Stimulated activated naive CD8-positive, alpha-beta T cell treated with anti-CD3 and anti-CD28 coated beads, Interleukin-15, Interleukin-2, amounts not matched to agents 100 ng/mL and 50 ng/mL, for 24 hours (primary cell): ENCODE measurements around the gene TUBAL3.

ENCODE experiments used
- H3K27ac Mint-ChIP-seq: one replicate; pipeline ENCODE4 v1.8.0; 2021; ENCODE audit warnings: mild to moderate bottlenecking, mixed read lengths
- H3K27me3 Mint-ChIP-seq: one replicate; pipeline ENCODE4 v1.8.0; 2021; ENCODE audit warnings: mixed read lengths
- H3K36me3 Mint-ChIP-seq: one replicate; pipeline ENCODE4 v1.8.0; 2021; ENCODE audit warnings: low read depth, mixed read lengths
- H3K4me1 Mint-ChIP-seq: one replicate; pipeline ENCODE4 v1.8.0; 2021; ENCODE audit warnings: low read depth, mixed read lengths
- H3K4me3 Mint-ChIP-seq: one replicate; pipeline ENCODE4 v1.8.0; 2021; ENCODE audit warnings: mild to moderate bottlenecking, mixed read lengths
- H3K9me3 Mint-ChIP-seq: one replicate; pipeline ENCODE4 v1.8.0; 2021; ENCODE audit warnings: mixed read lengths

The TUBAL3 gene

DNA sequence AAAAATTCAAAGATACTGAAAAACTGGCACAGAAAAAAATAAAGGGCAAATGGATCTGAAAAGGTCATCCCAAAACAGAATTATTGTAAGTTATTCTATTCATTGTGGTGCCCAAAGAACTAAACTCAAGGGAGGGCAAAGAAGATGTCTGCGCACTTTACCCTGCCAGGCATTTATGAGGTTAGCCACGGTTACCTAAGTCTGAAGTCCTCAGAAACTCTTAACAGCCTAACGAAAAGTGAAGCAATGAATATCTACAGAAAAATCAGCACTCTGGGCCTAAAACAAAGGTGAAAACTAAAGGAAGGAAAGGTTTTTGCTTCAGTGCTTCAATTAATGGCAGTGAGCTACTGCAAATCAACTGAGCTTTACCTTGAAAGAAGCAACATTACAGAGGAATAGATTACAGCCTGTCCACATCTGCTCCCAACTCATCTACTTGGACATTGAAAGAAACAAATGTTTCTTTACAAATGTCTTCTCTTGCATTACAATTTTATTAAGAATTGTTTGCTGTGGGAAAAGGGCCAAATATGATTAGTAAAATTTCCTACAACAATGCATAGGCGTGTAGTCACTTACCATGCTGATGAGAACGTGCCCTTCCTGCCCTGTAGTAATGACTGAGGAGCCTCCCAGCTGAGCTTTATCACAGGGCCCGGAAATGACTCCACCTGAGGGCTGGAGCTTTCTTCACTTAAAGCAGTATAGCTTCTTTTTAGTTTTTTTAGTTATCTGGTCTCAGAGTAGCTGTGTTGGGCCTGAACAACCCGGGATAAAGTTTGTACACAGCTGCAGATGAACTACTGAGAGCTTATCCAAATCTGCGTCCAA, at the start of gene TUBAL3:
TUBAL3 (minus strand) TSS at position 621 of the 834 bp plus-strand sequence; CDS start at position 585, 36 bp downstream.
- Mint-ChIP-seq H3K9me3 (no peaks in the 10 kb centered on the region), H3K36me3 (no peaks in the 10 kb centered on the region), H3K4me3 (no peak within 1 kb of the TSS)

DNA sequence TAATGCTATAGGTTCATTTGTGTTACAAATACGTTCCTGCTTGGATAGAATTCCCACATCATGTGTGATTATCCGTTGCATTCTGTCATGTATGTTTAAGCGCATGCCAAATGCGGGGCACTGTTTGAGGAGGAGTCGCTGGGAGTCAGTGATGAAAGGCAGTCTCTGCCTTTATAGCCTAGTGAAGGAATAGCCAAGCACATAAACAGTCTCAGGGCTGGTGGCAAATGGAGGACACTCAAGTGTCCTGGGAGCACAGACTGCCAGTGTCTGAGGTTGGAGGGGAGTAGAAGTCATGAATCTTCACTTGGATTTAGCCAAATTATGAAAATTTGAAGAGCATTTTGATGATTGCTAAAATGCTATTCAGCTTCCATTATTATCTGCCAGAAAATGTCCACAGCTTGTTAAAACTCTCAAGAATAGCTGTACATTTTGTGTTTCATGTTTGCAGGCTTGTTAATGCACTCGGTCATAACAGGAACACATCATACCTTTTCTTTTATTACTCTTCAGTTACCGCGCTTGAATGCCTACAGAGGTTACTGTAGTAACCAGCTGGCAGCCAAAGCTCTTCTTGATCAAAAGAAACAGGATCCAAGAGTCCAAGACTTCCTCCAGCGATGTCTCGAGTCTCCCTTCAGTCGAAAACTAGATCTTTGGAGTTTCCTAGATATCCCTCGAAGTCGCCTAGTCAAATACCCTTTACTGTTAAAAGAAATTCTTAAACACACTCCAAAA, 49.3 kb upstream of the TUBAL3 start:
- H3K36me3 Mint-ChIP-seq, result peaks cover 62% of the 10 kb centered on the region

More for the DNA sequence above, at the start of gene TUBAL3:
- Mint-ChIP-seq H3K27me3 (peaks cover 14% of the 10 kb centered on the region), H3K27ac (no peak within 1 kb of the TSS), H3K4me1 (no peaks in the 10 kb centered on the region)

DNA sequence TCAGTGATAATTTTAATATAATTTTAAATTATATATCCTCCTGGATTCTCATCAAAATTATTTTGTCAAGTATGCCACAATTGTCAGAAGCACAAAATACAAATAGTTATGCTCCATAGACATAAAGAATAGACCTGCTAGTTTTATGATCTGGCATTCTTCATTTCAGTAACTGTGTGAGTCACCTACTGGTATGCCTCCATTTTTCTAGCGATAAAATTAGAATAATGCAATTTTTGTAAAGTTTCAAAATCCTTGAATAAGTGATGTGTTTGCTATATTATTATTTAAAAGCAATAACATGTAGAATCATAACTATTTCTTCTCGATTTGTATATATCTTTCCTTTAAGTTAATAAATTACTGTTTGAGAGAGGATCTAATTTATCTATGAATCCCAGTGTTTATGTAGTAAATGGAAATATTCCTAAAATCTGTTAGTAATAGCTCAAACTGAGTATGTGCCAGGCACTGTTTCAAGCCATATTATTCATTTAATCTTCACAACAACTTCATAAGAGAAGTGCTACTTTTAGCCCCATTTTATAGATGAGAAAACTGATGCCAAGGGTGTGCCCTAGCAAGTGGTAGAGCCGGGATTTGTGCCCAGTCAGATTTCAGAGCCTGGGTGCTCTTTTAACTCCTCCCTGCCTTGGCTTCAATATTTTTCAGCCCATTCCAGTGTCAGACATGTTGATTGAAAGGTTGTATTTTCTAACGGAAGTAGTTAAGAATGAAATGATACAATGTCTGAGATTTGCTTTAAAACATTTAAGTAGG, 46.2 kb upstream of the TUBAL3 start:
- Mint-ChIP-seq H3K27me3 (no peaks in the 10 kb centered on the region), H3K27ac (no peak overlapping the region), H3K4me1 (peaks cover 32% of the 10 kb centered on the region), H3K4me3 (no peak overlapping the region), H3K36me3 (peaks cover 41% of the 10 kb centered on the region), H3K9me3 (no peaks in the 10 kb centered on the region)

More for the DNA sequence above, 49.3 kb upstream of the TUBAL3 start:
- H3K27ac Mint-ChIP-seq, result no peak overlapping the region
- H3K4me1 Mint-ChIP-seq, result peaks cover 6% of the 10 kb centered on the region
- no peaks in the 10 kb centered on the region for H3K9me3 Mint-ChIP-seq
- H3K27me3 Mint-ChIP-seq, result no peaks in the 10 kb centered on the region
- H3K4me3 Mint-ChIP-seq, result no peak overlapping the region

DNA sequence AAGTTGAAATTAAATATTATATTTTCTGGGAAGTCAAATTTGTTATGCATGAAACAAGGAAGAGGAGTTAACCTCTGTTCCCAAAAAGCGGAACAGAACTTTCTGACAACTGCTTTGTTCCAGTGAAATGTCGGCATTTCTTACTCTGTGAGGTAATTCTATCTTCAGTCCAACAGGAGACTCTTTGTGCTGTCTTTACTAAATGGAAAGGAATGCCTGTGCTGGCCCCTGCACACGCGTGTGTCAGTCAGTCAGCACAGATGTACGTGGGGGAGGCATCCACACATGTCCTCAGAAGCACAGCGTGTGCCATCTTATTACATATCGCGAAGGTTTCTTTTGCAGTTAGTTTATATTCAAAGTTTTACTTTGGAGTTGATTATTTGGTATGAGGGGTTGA, 45.2 kb upstream of the TUBAL3 start:
- Mint-ChIP-seq H3K27me3 (no peaks in the 10 kb centered on the region), H3K36me3 (peaks cover 35% of the 10 kb centered on the region), H3K9me3 (no peaks in the 10 kb centered on the region), H3K27ac (no peak overlapping the region), H3K4me1 (peaks cover 34% of the 10 kb centered on the region), H3K4me3 (peak overlapping the region; percentile 11)

DNA sequence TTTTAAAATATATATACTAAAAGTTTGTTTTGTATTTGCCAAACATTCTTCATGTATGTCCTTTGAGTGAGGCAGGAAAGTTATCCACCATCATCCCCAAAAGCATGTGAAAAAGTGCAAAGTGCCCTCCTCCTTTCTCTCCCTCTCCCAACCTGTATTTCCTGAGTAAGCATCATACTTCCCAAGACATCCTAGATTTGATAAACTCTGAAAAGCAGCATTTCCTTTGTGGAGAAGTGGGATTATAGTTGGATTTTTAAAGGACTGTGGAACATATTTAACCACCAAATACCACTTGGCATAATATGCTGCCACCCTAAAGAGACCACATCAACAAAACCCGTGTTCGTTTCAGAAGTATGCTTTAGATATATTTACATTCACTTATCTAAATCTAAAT, 44.6 kb upstream of the TUBAL3 start:
- H3K4me3 Mint-ChIP-seq, result no peak overlapping the region
- H3K27me3 Mint-ChIP-seq, result peaks cover 4% of the 10 kb centered on the region
- H3K4me1 Mint-ChIP-seq, result peaks cover 34% of the 10 kb centered on the region
- H3K36me3 Mint-ChIP-seq, result peaks cover 31% of the 10 kb centered on the region
- no peaks in the 10 kb centered on the region for H3K9me3 Mint-ChIP-seq
- no peak overlapping the region for H3K27ac Mint-ChIP-seq

DNA sequence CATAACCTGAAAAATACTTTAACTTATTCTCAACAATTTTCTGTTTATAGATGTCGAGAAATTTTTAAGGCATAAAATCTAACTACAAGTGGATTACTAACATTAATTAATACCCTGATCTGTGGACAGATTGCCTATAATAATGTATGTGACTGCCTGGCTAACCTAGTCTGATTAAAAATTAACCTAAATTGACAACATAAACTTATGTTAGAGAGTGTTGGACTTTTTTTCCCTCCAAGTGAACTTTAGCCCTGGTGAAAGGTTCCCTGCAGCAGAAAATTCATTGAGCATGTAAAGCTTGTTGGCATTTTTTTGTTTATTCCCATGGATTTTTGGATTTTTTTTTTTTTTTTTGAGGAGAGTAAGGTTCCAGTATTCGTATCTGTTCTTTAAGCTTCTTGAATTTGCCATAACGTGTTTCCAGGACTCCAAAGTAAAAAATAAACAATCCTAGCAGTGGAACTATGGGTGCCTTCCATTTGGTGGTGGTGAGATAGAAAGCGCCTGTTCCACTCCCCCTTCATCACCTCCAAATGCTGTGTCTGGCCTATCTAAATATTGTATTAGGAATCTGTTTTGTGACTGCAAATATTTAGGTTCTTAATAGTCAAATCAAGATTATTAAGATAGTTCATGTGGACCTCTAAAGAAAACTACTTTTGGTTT, 43.8 kb upstream of the TUBAL3 start:
- Mint-ChIP-seq H3K4me3 (peak overlapping the region; percentile 30), H3K27me3 (peaks cover 4% of the 10 kb centered on the region), H3K27ac (no peak overlapping the region), H3K4me1 (peaks cover 38% of the 10 kb centered on the region), H3K9me3 (no peaks in the 10 kb centered on the region), H3K36me3 (peaks cover 23% of the 10 kb centered on the region)

DNA sequence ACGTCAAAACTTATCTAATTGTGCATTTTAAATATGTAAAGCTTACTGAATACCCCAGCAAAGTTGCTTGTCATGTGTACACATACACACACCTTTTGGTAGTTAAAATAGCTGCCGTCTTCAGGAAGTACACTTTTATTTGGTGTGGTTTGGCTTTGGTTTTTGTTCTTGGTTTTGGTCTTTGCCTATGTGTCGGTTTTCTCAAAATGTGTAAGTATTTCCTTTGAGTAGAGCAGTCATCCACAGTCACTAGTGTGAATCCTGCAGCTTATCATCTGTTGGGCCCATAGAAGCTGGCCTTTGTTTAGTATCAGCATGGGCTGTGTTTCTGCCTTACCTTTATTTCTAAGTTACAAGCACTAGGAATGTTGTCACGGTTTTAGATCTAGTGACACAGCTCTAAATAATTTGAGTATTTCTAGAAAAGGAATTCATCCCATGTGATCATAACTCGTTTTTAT, 43.0 kb upstream of the TUBAL3 start:
- no peaks in the 10 kb centered on the region for H3K9me3 Mint-ChIP-seq
- H3K27me3 Mint-ChIP-seq, result peaks cover 4% of the 10 kb centered on the region
- H3K27ac Mint-ChIP-seq, result peak overlapping the region; percentile 71
- H3K4me1 Mint-ChIP-seq, result peaks cover 45% of the 10 kb centered on the region
- peak overlapping the region; percentile 78 for H3K4me3 Mint-ChIP-seq
- H3K36me3 Mint-ChIP-seq, result peaks cover 15% of the 10 kb centered on the region

DNA sequence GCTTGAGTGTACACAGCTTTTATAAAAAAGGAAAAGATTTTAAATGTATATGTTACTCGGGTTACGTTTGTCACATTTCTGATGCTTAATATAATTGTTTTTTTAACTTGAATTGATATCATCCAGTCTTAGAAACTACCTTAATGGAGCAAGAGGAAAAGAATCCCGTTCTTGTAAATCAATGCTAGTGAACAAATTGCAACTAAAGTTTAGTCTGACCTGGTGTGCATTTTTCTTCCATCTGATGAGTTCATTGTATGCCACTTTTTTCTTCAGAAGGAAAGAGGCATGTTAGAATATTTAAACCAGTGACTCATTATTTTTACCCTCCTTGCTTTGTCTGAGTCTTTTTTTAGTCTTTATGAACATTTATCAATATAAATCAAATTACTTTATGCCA, 42.4 kb upstream of the TUBAL3 start:
- Mint-ChIP-seq H3K9me3 (no peaks in the 10 kb centered on the region), H3K27me3 (peaks cover 4% of the 10 kb centered on the region), H3K4me1 (peaks cover 50% of the 10 kb centered on the region), H3K4me3 (peak overlapping the region; percentile 78), H3K27ac (no peak overlapping the region), H3K36me3 (peaks cover 10% of the 10 kb centered on the region)

DNA sequence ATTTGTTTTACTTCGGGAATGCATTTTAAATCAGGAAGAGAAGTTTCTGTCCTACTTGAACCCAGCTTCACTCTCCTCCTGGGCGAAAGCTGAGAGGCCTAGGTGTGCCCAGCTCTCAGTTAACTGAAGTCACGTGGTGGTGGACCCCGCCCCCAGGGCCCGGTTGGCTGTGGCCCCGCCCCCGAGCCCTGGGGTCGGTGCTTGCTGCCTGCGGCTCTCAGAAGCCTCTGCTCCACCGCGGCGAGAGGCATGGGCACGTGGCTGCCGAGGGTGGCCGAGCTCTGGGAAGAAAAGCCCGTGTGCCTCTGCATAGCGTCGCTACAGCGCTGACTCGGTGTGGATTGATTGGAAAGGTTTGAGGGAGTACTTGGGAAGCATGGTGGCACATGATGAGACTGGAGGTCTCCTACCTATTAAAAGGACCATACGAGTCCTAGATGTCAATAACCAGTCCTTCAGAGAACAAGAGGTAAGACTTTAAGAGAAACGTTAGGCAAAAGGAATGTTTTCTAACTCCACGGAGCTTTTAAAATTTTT, 41.8 kb upstream of the TUBAL3 start:
- Mint-ChIP-seq H3K4me1 (peaks cover 50% of the 10 kb centered on the region), H3K4me3 (peak overlapping the region; percentile 78), H3K9me3 (no peaks in the 10 kb centered on the region)

DNA sequence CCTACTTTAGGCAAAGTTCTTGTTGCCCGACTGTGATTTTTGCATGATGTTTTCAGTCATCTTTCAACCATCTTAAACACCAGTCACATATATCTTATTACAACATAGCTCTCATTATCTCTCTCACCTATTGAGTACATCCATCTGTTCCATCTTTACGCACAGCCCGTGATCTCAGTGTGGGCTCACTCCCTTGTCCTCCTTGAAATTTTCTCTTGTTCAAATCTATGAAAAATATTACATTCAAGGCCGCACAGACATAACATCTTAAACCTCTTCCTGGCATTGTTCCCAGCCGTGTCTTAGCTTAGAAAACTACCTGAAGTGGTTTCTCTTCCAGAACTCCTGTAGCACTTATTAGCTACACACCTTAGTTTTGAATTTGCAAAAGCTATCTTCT, 40.4 kb upstream of the TUBAL3 start:
- H3K4me3 Mint-ChIP-seq, result no peak overlapping the region
- peaks cover 50% of the 10 kb centered on the region for H3K4me1 Mint-ChIP-seq
- no peak overlapping the region for H3K27ac Mint-ChIP-seq
- peaks cover 4% of the 10 kb centered on the region for H3K27me3 Mint-ChIP-seq
- H3K36me3 Mint-ChIP-seq, result peaks cover 5% of the 10 kb centered on the region
- H3K9me3 Mint-ChIP-seq, result no peaks in the 10 kb centered on the region

More for the DNA sequence above, 41.8 kb upstream of the TUBAL3 start:
- Mint-ChIP-seq H3K36me3 (peaks cover 6% of the 10 kb centered on the region), H3K27ac (no peak overlapping the region), H3K27me3 (peaks cover 4% of the 10 kb centered on the region)

DNA sequence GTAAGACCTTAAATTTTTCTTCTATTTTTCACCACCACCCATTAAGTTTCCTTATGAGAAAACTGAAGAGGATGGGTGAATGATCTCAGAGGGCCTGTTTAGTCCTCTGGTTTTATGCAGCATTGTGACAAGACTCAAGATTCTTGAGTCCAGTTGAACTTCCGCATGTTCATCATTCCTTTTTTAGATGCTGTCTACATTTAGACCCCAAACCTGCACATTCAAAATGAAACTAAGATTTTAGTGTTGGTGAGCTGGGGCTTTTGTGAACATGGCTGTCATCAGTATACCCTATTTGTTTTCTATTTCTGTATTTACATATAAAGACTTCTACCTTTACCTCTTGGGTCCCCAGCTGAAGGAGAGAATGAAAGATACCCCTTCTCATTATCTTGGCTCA, 38.8 kb upstream of the TUBAL3 start:
- Mint-ChIP-seq H3K9me3 (no peaks in the 10 kb centered on the region), H3K4me1 (peaks cover 44% of the 10 kb centered on the region), H3K27ac (no peak overlapping the region), H3K36me3 (peaks cover 5% of the 10 kb centered on the region), H3K27me3 (peaks cover 4% of the 10 kb centered on the region), H3K4me3 (no peak overlapping the region)

DNA sequence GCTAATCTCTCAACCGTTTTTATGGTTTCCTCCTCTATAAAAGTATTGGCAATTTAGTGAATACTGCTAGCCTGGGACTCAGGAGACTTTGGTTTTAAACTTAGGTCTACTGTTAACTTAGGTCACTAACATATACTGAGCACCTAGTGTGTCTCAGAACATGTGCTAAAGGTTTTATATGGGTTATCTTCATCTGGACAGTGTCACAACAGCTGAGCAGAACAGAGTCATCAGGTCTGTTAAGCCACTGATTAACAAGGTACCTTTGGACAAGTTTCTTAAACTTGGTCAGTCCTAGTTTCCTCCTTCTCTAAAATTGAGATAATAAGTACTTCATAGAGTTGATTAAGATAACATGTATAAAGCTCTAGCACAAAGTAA, 38.4 kb upstream of the TUBAL3 start:
- Mint-ChIP-seq H3K9me3 (no peaks in the 10 kb centered on the region), H3K4me3 (no peak overlapping the region), H3K27me3 (peaks cover 4% of the 10 kb centered on the region), H3K36me3 (peaks cover 5% of the 10 kb centered on the region), H3K27ac (no peak overlapping the region), H3K4me1 (peaks cover 40% of the 10 kb centered on the region)

DNA sequence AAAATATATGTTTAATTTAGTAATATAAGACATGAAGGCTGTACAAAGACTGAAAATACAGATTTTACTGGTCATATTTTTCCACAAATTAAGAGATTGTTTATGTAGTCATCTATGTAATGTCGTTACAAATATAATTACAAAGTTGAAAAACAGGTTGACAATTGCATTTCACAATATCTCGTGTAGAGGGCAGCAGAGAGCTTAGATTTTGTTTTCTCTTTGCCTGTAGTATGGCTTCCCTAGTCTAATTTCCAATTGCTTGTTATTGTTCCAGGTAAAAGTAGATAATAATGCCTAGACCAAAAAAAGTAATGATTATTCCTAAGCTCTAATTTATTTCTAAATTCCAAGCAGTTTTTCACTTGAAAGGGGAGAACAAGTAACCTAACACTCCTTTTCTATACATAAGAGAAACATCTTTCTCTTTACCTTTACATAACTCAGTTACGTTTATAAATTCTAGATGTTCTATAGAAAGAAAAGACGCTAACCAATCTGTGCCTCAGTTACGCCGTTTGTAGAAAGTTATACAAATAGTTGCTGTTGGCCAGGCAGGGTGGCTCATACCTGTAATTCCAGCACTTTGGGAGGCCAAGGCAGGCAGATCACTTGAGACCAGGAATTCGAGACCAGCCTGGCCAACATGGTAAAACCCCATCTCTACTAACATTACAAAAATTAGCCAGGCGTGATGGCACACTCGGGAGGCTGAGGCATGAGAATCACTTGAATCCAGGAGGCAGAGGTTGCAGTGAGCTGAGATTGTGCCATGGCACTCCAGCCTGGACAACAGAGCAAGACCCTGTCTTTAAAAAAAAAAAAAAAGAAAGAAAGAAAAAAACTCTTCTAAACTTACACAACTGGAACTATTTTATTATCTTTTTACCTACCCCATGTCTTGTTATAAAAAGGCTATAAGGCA, 37.7 kb upstream of the TUBAL3 start:
- H3K4me1 Mint-ChIP-seq, result peaks cover 33% of the 10 kb centered on the region
- H3K4me3 Mint-ChIP-seq, result no peak overlapping the region
- H3K27ac Mint-ChIP-seq, result no peak overlapping the region
- peaks cover 4% of the 10 kb centered on the region for H3K27me3 Mint-ChIP-seq
- H3K9me3 Mint-ChIP-seq, result no peaks in the 10 kb centered on the region
- H3K36me3 Mint-ChIP-seq, result peaks cover 5% of the 10 kb centered on the region
